ENCODE results near the gene MFAP2.

DNA sequence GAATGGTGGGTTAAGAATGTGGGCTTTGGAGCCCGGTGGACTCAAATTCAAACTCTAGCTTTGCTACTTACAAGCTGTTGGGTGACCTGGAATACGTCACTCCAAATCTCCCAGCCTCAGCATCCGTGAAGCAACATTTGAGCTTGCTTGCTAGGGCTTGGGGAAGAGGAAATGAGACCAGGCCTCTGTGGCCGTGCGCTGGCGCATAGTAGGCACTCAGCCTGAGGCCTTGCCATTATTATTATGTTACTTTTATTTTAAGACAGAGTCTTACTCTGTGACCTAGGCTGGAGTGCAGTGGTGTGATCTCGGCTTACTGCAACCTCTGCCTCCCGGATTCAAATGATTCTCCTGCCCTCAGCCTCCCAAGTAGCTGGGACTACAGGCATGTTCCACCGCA lies 12.3 kb upstream of the MFAP2 start:
- TF ChIP-seq POLR2A (IDR thresholded peaks at IDR 0.05) (no peak), POLR2AphosphoS5 (IDR thresholded peaks at IDR 0.05) (no peak), EP300 (IDR thresholded peaks at IDR 0.05; ENCODE audit: low read depth) (no peak)
- TF ChIP-seq, protein P1, sequence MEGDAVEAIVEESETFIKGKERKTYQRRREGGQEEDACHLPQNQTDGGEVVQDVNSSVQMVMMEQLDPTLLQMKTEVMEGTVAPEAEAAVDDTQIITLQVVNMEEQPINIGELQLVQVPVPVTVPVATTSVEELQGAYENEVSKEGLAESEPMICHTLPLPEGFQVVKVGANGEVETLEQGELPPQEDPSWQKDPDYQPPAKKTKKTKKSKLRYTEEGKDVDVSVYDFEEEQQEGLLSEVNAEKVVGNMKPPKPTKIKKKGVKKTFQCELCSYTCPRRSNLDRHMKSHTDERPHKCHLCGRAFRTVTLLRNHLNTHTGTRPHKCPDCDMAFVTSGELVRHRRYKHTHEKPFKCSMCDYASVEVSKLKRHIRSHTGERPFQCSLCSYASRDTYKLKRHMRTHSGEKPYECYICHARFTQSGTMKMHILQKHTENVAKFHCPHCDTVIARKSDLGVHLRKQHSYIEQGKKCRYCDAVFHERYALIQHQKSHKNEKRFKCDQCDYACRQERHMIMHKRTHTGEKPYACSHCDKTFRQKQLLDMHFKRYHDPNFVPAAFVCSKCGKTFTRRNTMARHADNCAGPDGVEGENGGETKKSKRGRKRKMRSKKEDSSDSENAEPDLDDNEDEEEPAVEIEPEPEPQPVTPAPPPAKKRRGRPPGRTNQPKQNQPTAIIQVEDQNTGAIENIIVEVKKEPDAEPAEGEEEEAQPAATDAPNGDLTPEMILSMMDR (IDR thresholded peaks at IDR 0.05), result no peak
